Loucy (cell line): ENCODE measurements around the gene GADL1.

ENCODE experiments used
- H2AFZ ChIP-seq: fragments of 200-600 bp; sonication (generic); 2 replicates; pipeline ENCODE4 v1.6.0; 2016; ENCODE audit warnings: antibody characterized with exemption, mild to moderate bottlenecking, low read length, moderate library complexity
- H3F3A ChIP-seq: fragments of 200-600 bp; 2 replicates; pipeline ENCODE4 v1.6.0; 2016; ENCODE audit warnings: antibody characterized with exemption, low read depth, mild to moderate bottlenecking
- H3K27me3 ChIP-seq: fragments of 200-600 bp; sonication (generic); 2 replicates; pipeline ENCODE4 v1.6.1; 2014; ENCODE audit warnings: low read length, mild to moderate bottlenecking; ENCODE audit not compliant: insufficient read depth, poor library complexity, severe bottlenecking
- H3K36me3 ChIP-seq: fragments of 200-600 bp; sonication (generic); 2 replicates; pipeline ENCODE4 v1.6.1; 2016; ENCODE audit warnings: low read length; ENCODE audit not compliant: insufficient read depth
- H3K4me1 ChIP-seq: fragments of 200-600 bp; sonication (generic); 2 replicates; pipeline ENCODE4 v1.5.1; 2014; ENCODE audit warnings: low read length, mild to moderate bottlenecking; ENCODE audit not compliant: insufficient read depth, poor library complexity, severe bottlenecking
- H3K4me2 ChIP-seq: fragments of 200-600 bp; sonication (generic); 2 replicates; pipeline ENCODE4 v1.6.0; 2014; ENCODE audit warnings: antibody characterized with exemption, low read length, low read depth, mild to moderate bottlenecking; ENCODE audit not compliant: poor library complexity, severe bottlenecking
- H3K4me3 ChIP-seq: fragments of 200-600 bp; sonication (generic); 2 replicates; pipeline ENCODE4 v1.5.1; 2014; ENCODE audit warnings: low read length, mild to moderate bottlenecking, mixed read lengths; ENCODE audit not compliant: poor library complexity, severe bottlenecking
- H3K79me2 ChIP-seq: fragments of 200-600 bp; sonication (generic); 2 replicates; pipeline ENCODE4 v1.6.1; 2014; ENCODE audit warnings: low read length; ENCODE audit not compliant: insufficient read depth
- H3K9ac ChIP-seq: fragments of 200-600 bp; sonication (generic); 2 replicates; pipeline ENCODE4 v1.6.0; 2014; ENCODE audit warnings: mild to moderate bottlenecking, low read depth, low read length, moderate library complexity; ENCODE audit not compliant: poor library complexity, severe bottlenecking
- H3K9me2 ChIP-seq: fragments of 200-600 bp; sonication (generic); replicated peaks from 2 replicates; pipeline ENCODE4 v1.6.1; 2016; ENCODE audit warnings: low read depth, low read length, mixed read lengths
- H3K9me3 ChIP-seq: fragments of 200-600 bp; sonication (generic); 2 replicates; pipeline ENCODE4 v1.6.1; 2014; ENCODE audit warnings: mild to moderate bottlenecking, antibody characterized with exemption, low read length, low read depth; ENCODE audit not compliant: insufficient read depth
- H4K20me1 ChIP-seq: fragments of 200-600 bp; sonication (generic); 2 replicates; pipeline ENCODE4 v1.6.0; 2014; ENCODE audit warnings: antibody characterized with exemption, low read length, mild to moderate bottlenecking; ENCODE audit not compliant: insufficient read depth, poor library complexity, severe bottlenecking
- EZH2phosphoT487 ChIP-seq: fragments of 200-600 bp; IDR thresholded peaks from 2 replicates; pipeline ENCODE4 v1.6.1; 2018; ENCODE audit warnings: antibody characterized with exemption, mild to moderate bottlenecking, moderate library complexity, borderline replicate concordance
- TF ChIP-seq, protein P1 (sequence below): fragments of 200-600 bp; sonication (generic); conservative IDR thresholded peaks from 2 replicates; pipeline ENCODE4 v1.5.1; 2014; ENCODE audit warnings: mild to moderate bottlenecking, antibody characterized with exemption, low read length

GADL1 gene

GRCh38 chr3:30733696-30734095 lies 160.8 kb downstream of the GADL1 start:
- Histone ChIP-seq H3K27me3 (no peaks in the 10 kb centered on the region), H3F3A (no peaks in the 10 kb centered on the region), H2AFZ (peak overlapping the region; percentile 83), H3K4me3 (peak overlapping the region; percentile 19), H3K9ac (peak overlapping the region; percentile 34), H3K9me2 (no peaks in the 10 kb centered on the region), H3K79me2 (no peaks in the 10 kb centered on the region), H3K9me3 (no peaks in the 10 kb centered on the region), H4K20me1 (no peaks in the 10 kb centered on the region), H3K4me2 (peak overlapping the region; percentile 56), H3K36me3 (no peaks in the 10 kb centered on the region), H3K4me1 (peaks cover 33% of the 10 kb centered on the region)
- TF ChIP-seq EZH2phosphoT487, result no peak
- TF ChIP-seq, protein P1, sequence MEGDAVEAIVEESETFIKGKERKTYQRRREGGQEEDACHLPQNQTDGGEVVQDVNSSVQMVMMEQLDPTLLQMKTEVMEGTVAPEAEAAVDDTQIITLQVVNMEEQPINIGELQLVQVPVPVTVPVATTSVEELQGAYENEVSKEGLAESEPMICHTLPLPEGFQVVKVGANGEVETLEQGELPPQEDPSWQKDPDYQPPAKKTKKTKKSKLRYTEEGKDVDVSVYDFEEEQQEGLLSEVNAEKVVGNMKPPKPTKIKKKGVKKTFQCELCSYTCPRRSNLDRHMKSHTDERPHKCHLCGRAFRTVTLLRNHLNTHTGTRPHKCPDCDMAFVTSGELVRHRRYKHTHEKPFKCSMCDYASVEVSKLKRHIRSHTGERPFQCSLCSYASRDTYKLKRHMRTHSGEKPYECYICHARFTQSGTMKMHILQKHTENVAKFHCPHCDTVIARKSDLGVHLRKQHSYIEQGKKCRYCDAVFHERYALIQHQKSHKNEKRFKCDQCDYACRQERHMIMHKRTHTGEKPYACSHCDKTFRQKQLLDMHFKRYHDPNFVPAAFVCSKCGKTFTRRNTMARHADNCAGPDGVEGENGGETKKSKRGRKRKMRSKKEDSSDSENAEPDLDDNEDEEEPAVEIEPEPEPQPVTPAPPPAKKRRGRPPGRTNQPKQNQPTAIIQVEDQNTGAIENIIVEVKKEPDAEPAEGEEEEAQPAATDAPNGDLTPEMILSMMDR, result no peak

- Histone ChIP-seq H3K4me3 (no peak overlapping the region), H3K27me3 (no peaks in the 10 kb centered on the region), H3K4me2 (no peak overlapping the region), H3K4me1 (peaks cover 33% of the 10 kb centered on the region), H3K9me3 (no peaks in the 10 kb centered on the region), H3K9me2 (no peaks in the 10 kb centered on the region), H2AFZ (no peak overlapping the region), H3K79me2 (no peaks in the 10 kb centered on the region), H3K9ac (no peak overlapping the region), H4K20me1 (no peaks in the 10 kb centered on the region), H3F3A (no peaks in the 10 kb centered on the region), H3K36me3 (no peaks in the 10 kb centered on the region)
- TF ChIP-seq, protein P1, result no peak
- TF ChIP-seq EZH2phosphoT487, result no peak
Measured at GRCh38 chr3:30733209-30733608, 161.3 kb downstream of the GADL1 start.

DNA sequence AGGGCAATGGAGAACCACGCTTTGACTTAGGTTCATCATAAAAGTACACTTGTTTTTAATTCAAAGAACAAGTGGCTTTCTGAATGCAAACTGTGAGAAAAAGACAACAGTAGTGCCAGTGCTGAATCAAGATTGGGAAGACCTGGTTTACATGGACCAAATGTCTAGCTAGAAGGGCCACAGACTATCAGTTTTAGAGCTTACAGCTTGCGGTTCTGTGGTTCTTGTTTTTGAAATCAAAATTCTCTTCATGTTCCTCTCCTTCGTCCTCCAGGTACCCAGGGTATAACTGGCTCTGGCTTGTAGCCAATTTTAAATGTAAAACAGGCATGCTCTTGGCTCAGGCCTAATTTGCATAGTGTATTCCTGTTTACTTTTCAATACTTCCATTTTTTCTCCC lies 163.5 kb downstream of the GADL1 start:
- H2AFZ ChIP-seq, result no peak overlapping the region
- no peaks in the 10 kb centered on the region for H3K9me2 ChIP-seq
- no peaks in the 10 kb centered on the region for H3K36me3 ChIP-seq
- no peak for TF ChIP-seq EZH2phosphoT487
- TF ChIP-seq, protein P1, result no peak
- H3K4me1 ChIP-seq, result peaks cover 24% of the 10 kb centered on the region
- H4K20me1 ChIP-seq, result no peaks in the 10 kb centered on the region
- no peaks in the 10 kb centered on the region for H3K27me3 ChIP-seq
- no peak overlapping the region for H3K4me2 ChIP-seq
- H3K9me3 ChIP-seq, result no peaks in the 10 kb centered on the region
- no peak overlapping the region for H3K9ac ChIP-seq
- no peaks in the 10 kb centered on the region for H3F3A ChIP-seq
- H3K4me3 ChIP-seq, result no peak overlapping the region
- H3K79me2 ChIP-seq, result no peaks in the 10 kb centered on the region
